GM12891 (cell line): ENCODE data around the gene C7orf33.

Experiments
- POLR2A ChIP-seq: IDR thresholded peaks from 2 replicates; pipeline ENCODE4 v1.6.1; 2011; ENCODE audit warnings: low read depth, low read length, control low read depth
- POLR2AphosphoS5 ChIP-seq: IDR thresholded peaks from 2 replicates; pipeline ENCODE4 v1.6.1; 2011; ENCODE audit warnings: low read depth, low read length, control low read depth
- POU2F2 ChIP-seq: IDR thresholded peaks from 2 replicates; pipeline ENCODE4 v1.6.1; 2011; ENCODE audit warnings: low read depth, mild to moderate bottlenecking, control low read depth, low read length, moderate library complexity
- SPI1 ChIP-seq: IDR thresholded peaks from 2 replicates; pipeline ENCODE4 v1.6.1; 2011; ENCODE audit warnings: low read depth, low read length, control low read depth
- TAF1 ChIP-seq: IDR thresholded peaks from 2 replicates; pipeline ENCODE4 v1.6.1; 2011; ENCODE audit warnings: low read depth, low read length, control low read depth

DNA sequence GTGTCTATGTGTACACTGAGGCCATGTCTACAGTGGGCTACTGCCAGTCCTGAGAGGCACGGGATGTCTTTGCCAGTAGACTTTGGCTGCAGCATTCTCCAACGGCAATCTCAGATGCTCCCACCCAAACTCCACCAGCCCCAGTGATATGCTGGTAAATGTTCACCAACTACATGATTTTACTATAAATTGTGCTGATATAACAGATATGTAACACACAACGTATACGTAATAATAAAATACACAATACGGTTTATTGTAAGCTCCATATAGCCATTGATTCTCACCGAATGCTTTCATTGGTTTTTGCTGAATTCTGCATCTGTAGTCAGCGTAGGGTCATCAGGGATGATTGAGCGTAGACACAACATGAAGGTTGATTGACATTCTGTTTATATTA lies 47.3 kb upstream of the C7orf33 start:
- TF ChIP-seq TAF1, result no peak
- no peak for TF ChIP-seq POLR2A
- TF ChIP-seq POLR2AphosphoS5, result no peak
- TF ChIP-seq POU2F2, result no peak
- TF ChIP-seq SPI1, result no peak
